Measurements from ENCODE around the gene TRPM3. TPM values are rescaled to one million over a fixed set of nuclear protein-coding genes. Genes with fewer than 3 reads are reported as not detected.

TRPM3 gene
- total RNA-seq = 0.35 TPM
- long read RNA-seq, partial matches to known transcripts = 0 of 4 reads
- long read RNA-seq, other reads (novel, unspliced or antisense) = 4 of 4 reads

GRCh38 chr9:71121275-71122021 lies at the start of gene TRPM3:
Gene TRPM3 (minus strand): TSS chr9:71121621. CDS start chr9:71121354, 267 bp downstream.
- DNase-seq = peak; percentile 51
- TF ChIP-seq, protein P1, sequence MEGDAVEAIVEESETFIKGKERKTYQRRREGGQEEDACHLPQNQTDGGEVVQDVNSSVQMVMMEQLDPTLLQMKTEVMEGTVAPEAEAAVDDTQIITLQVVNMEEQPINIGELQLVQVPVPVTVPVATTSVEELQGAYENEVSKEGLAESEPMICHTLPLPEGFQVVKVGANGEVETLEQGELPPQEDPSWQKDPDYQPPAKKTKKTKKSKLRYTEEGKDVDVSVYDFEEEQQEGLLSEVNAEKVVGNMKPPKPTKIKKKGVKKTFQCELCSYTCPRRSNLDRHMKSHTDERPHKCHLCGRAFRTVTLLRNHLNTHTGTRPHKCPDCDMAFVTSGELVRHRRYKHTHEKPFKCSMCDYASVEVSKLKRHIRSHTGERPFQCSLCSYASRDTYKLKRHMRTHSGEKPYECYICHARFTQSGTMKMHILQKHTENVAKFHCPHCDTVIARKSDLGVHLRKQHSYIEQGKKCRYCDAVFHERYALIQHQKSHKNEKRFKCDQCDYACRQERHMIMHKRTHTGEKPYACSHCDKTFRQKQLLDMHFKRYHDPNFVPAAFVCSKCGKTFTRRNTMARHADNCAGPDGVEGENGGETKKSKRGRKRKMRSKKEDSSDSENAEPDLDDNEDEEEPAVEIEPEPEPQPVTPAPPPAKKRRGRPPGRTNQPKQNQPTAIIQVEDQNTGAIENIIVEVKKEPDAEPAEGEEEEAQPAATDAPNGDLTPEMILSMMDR (IDR thresholded peaks at IDR 0.05) = no peak
- no peaks in the 10 kb centered on the region for H3K4me1 ChIP-seq
- no peaks in the 10 kb centered on the region for H3K9me3 ChIP-seq
- intact Hi-C loops (cut with DNase I) = no loop called here
- H3K36me3 ChIP-seq = no peaks in the 10 kb centered on the region
- no peak within 1 kb of the TSS for H3K4me3 ChIP-seq
- H3K27ac ChIP-seq = no peak within 1 kb of the TSS
- no peaks in the 10 kb centered on the region for H3K27me3 ChIP-seq
- ATAC-seq = no peak

DNA sequence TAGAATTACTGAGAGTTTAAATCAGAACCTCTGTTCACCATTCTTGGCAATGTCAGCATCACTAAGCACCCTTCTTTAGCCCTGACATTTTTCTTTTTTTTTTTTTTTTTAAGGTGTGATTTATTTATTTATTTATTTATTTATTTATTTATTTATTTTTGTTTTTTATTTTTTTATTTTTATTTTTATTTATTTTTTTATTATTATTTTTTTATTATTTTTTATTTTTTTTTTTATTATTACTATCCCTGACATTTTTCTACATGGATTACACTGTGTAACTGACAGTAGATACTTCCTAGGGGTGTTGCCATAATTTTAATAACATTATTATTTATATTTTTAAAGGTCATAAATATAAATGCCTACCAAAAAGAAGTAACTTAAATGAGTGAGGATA lies 47.0 kb upstream of the TRPM3 start:
- ATAC-seq (no peak), DNase-seq (no peak)
- Histone ChIP-seq H3K27me3 (no peaks in the 10 kb centered on the region), H3K36me3 (no peaks in the 10 kb centered on the region), H3K4me3 (no peak overlapping the region), H3K9me3 (no peaks in the 10 kb centered on the region), H3K27ac (no peak overlapping the region), H3K4me1 (no peaks in the 10 kb centered on the region)
- intact Hi-C loops (cut with DNase I) = no loop called here
- TF ChIP-seq, protein P1 (IDR thresholded peaks at IDR 0.05) = no peak

DNA sequence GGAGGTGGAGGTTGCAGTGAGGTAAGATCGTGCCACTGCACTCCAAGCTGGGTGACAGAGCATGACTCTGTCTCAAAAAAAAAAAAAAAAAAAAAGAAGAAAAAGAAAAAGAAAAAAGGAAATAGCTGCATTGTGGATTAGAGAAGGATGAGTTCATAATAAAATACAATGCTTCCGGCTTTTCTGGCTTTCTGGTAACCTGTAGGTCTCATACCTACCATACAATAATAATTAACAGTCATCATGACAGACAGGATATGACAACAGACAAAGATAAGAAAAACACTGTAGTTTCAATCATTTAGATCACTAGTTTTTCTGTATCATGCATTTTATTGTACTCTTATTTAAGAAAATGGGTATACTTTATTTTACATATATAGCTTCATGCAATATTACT lies 40.7 kb upstream of the TRPM3 start:
- TF ChIP-seq, protein P1 (IDR thresholded peaks at IDR 0.05) = no peak
- intact Hi-C loops (cut with DNase I) = no loop called here
- Histone ChIP-seq H3K4me3 (no peak overlapping the region), H3K27me3 (no peaks in the 10 kb centered on the region), H3K36me3 (no peaks in the 10 kb centered on the region), H3K4me1 (no peaks in the 10 kb centered on the region), H3K27ac (no peak overlapping the region), H3K9me3 (no peaks in the 10 kb centered on the region)
- DNase-seq (no peak), ATAC-seq (no peak)

GRCh38 chr9:71157731-71158130 lies 36.3 kb upstream of the TRPM3 start:
- intact Hi-C loops (cut with DNase I) = no loop called here

GRCh38 chr9:71147368-71147767 lies 25.9 kb upstream of the TRPM3 start:
- H3K4me3 ChIP-seq = no peak overlapping the region
- peak; percentile 45 for ATAC-seq
- no peaks in the 10 kb centered on the region for H3K36me3 ChIP-seq
- H3K27ac ChIP-seq = no peak overlapping the region
- no peaks in the 10 kb centered on the region for H3K4me1 ChIP-seq
- TF ChIP-seq, protein P1 (IDR thresholded peaks at IDR 0.05) = no peak
- H3K27me3 ChIP-seq = no peaks in the 10 kb centered on the region
- intact Hi-C loops (cut with DNase I) = no loop called here
- no peak for DNase-seq
- no peaks in the 10 kb centered on the region for H3K9me3 ChIP-seq

More at GRCh38 chr9:71157731-71158130, 36.3 kb upstream of the TRPM3 start:
- H3K4me1 ChIP-seq = no peaks in the 10 kb centered on the region
- H3K4me3 ChIP-seq = no peak overlapping the region
- H3K27me3 ChIP-seq = no peaks in the 10 kb centered on the region
- no peak overlapping the region for H3K27ac ChIP-seq
- TF ChIP-seq, protein P1 (IDR thresholded peaks at IDR 0.05) = no peak
- H3K36me3 ChIP-seq = no peaks in the 10 kb centered on the region
- no peak for ATAC-seq
- H3K9me3 ChIP-seq = no peaks in the 10 kb centered on the region
- no peak for DNase-seq

All from upper lobe of right lung (tissue), 1 donor.